ENCODE data around the gene ADAM11.
"Not testable (repeated sequence)": the region's sequence is repeated elsewhere in the genome, so short reads cannot be mapped to it uniquely, and the experiment has no call there.

Gene ADAM11

DNA sequence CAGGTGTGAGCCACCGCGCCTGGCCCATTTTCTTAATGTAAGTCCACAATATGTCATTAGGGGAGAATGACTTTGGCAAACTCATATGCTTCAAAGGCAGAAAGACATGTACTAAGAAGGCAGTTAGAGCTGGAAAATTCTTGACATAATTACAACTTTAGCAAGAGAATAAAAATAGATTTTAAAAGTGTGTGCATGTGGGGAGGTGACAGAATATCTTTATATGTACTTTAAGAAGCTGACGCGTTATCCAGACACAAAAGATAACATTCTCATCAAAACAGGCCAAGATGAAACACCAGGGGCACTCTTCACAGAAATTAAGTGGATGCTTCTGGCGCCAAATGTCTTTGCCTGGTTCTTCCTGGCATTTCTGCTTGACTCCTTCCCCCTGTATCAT lies 43.1 kb downstream of the ADAM11 start:
- no peaks in the 10 kb centered on the region for H3K27me3 ChIP-seq (ENCODE audit: insufficient read depth, insufficient read length)
- no peak for TF ChIP-seq SUZ12 (IDR thresholded peaks at IDR 0.05; ENCODE audit: extremely low read depth, insufficient read depth, insufficient read length)
- no peaks in the 10 kb centered on the region for H3K9me3 ChIP-seq (ENCODE audit: insufficient read depth, low read length)
- no peak overlapping the region for H3K9ac ChIP-seq (ENCODE audit: insufficient read length, low read depth)
- DNase-seq (ENCODE audit: low read depth, low spot score), result no peak
- H3K4me1 ChIP-seq (ENCODE audit: insufficient read depth, insufficient read length), result no peaks in the 10 kb centered on the region
- peaks cover 78% of the 10 kb centered on the region for H3K36me3 ChIP-seq (ENCODE audit: insufficient read depth, insufficient read length, low read length)
- no peak overlapping the region for H3K4me3 ChIP-seq (ENCODE audit: insufficient read length, low read depth)

DNA sequence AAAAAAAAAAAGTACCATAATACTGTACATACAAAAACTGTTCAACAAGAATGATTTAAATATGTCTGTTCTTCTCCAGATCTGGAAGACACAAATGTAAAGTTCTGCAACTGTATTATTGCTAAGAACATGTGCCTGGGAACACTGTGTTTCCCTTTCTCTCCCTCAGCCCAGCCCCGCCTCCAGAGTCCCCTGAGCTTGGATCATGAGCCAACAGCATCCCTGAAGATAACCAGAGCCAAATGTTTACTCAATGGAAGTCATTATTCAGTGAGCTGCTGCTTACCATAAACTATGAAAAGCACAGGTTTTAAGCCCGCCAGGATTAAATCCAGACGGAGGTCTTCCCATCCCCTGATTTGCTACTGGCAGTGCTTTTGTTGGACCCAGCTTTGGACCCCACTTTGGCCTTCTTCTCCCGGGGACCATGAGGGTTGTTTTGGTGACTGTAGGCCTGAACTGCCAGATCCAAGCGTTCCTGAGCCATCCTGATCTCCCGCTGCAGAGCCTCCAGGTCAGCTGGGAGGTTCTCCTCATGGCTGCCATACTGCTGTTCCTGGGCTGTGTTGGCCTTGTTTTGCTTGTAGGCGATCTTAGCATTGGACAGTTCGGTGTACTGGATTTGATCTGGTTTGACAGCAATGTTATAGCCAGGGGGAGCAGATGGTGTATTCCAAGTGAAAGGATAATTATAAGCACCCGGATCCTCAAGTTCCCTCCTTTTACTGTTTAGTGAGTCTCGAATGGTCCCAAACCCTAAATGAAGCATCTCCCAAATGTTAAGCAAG lies 45.7 kb downstream of the ADAM11 start:
- no peak overlapping the region for H3K9ac ChIP-seq (ENCODE audit: insufficient read length, low read depth)
- H3K27me3 ChIP-seq (ENCODE audit: insufficient read depth, insufficient read length), result no peaks in the 10 kb centered on the region
- no peak overlapping the region for H3K4me3 ChIP-seq (ENCODE audit: insufficient read length, low read depth)
- no peaks in the 10 kb centered on the region for H3K4me1 ChIP-seq (ENCODE audit: insufficient read depth, insufficient read length)
- TF ChIP-seq SUZ12 (IDR thresholded peaks at IDR 0.05; ENCODE audit: extremely low read depth, insufficient read depth, insufficient read length) (no peak), YY1 (IDR thresholded peaks at IDR 0.05; ENCODE audit: insufficient read depth, insufficient read length) (no peak), ZNF274 (IDR thresholded peaks at IDR 0.05; ENCODE audit: low read depth, low read length) (no peak)
- H3K9me3 ChIP-seq (ENCODE audit: insufficient read depth, low read length), result no peaks in the 10 kb centered on the region
- DNase-seq (ENCODE audit: low read depth, low spot score), result no peak
- peaks cover 80% of the 10 kb centered on the region for H3K36me3 ChIP-seq (ENCODE audit: insufficient read depth, insufficient read length, low read length)

GRCh38 chr17:44807093-44807816 lies 48.5 kb downstream of the ADAM11 start:
- H3K4me3 ChIP-seq (ENCODE audit: insufficient read length, low read depth), result no peak overlapping the region
- TF ChIP-seq ZNF274 (IDR thresholded peaks at IDR 0.05; ENCODE audit: low read depth, low read length) (no peak), YY1 (IDR thresholded peaks at IDR 0.05; ENCODE audit: insufficient read depth, insufficient read length) (no peak), SUZ12 (IDR thresholded peaks at IDR 0.05; ENCODE audit: extremely low read depth, insufficient read depth, insufficient read length) (no peak)
- H3K9me3 ChIP-seq (ENCODE audit: insufficient read depth, low read length), result no peaks in the 10 kb centered on the region
- DNase-seq (ENCODE audit: low read depth, low spot score), result no peak
- no peaks in the 10 kb centered on the region for H3K27me3 ChIP-seq (ENCODE audit: insufficient read depth, insufficient read length)
- peaks cover 63% of the 10 kb centered on the region for H3K36me3 ChIP-seq (ENCODE audit: insufficient read depth, insufficient read length, low read length)
- H3K9ac ChIP-seq (ENCODE audit: insufficient read length, low read depth), result no peak overlapping the region
- no peaks in the 10 kb centered on the region for H3K4me1 ChIP-seq (ENCODE audit: insufficient read depth, insufficient read length)

DNA sequence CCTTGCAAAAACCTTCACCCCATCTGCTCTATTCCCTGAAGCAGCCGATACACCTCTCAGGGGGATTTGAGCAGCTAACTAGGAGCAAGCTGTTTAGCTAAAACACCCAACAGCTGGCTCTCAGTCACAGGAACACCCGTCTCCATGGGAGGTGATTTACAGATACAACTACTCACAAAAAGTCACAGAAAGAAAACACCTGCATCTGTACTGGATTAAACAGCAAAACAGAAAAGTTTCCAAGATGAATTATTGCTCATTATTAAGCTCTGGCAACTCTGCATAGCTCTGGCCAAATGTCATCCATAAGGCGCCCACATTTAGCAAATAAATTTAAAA lies 49.0 kb downstream of the ADAM11 start:
- no peaks in the 10 kb centered on the region for H3K27me3 ChIP-seq (ENCODE audit: insufficient read depth, insufficient read length)
- no peaks in the 10 kb centered on the region for H3K4me1 ChIP-seq (ENCODE audit: insufficient read depth, insufficient read length)
- TF ChIP-seq YY1 (IDR thresholded peaks at IDR 0.05; ENCODE audit: insufficient read depth, insufficient read length), result no peak
- no peak for TF ChIP-seq ZNF274 (IDR thresholded peaks at IDR 0.05; ENCODE audit: low read depth, low read length)
- TF ChIP-seq SUZ12 (IDR thresholded peaks at IDR 0.05; ENCODE audit: extremely low read depth, insufficient read depth, insufficient read length), result no peak
- no peak overlapping the region for H3K9ac ChIP-seq (ENCODE audit: insufficient read length, low read depth)
- H3K4me3 ChIP-seq (ENCODE audit: insufficient read length, low read depth), result no peak overlapping the region
- H3K9me3 ChIP-seq (ENCODE audit: insufficient read depth, low read length), result no peaks in the 10 kb centered on the region
- H3K36me3 ChIP-seq (ENCODE audit: insufficient read depth, insufficient read length, low read length), result peaks cover 58% of the 10 kb centered on the region
- no peak for DNase-seq (ENCODE audit: low read depth, low spot score)

- no peak for DNase-seq (ENCODE audit: low read depth, low spot score)
- peaks cover 59% of the 10 kb centered on the region for H3K36me3 ChIP-seq (ENCODE audit: insufficient read depth, insufficient read length, low read length)
- H3K9me3 ChIP-seq (ENCODE audit: insufficient read depth, low read length), result no peaks in the 10 kb centered on the region
- no peaks in the 10 kb centered on the region for H3K27me3 ChIP-seq (ENCODE audit: insufficient read depth, insufficient read length)
- TF ChIP-seq YY1 (IDR thresholded peaks at IDR 0.05; ENCODE audit: insufficient read depth, insufficient read length), result no peak
- TF ChIP-seq ZNF274 (IDR thresholded peaks at IDR 0.05; ENCODE audit: low read depth, low read length), result no peak
- TF ChIP-seq SUZ12 (IDR thresholded peaks at IDR 0.05; ENCODE audit: extremely low read depth, insufficient read depth, insufficient read length), result no peak
- no peak overlapping the region for H3K9ac ChIP-seq (ENCODE audit: insufficient read length, low read depth)
- no peak overlapping the region for H3K4me3 ChIP-seq (ENCODE audit: insufficient read length, low read depth)
- no peaks in the 10 kb centered on the region for H3K4me1 ChIP-seq (ENCODE audit: insufficient read depth, insufficient read length)
Measured at GRCh38 chr17:44808156-44808555, 49.4 kb downstream of the ADAM11 start.

GRCh38 chr17:44808656-44809388 lies 50.0 kb downstream of the ADAM11 start:
- DNase-seq (ENCODE audit: low read depth, low spot score); H3K9ac ChIP-seq (ENCODE audit: insufficient read length, low read depth); H3K9me3 ChIP-seq (ENCODE audit: insufficient read depth, low read length); H3K27me3 ChIP-seq (ENCODE audit: insufficient read depth, insufficient read length); H3K4me3 ChIP-seq (ENCODE audit: insufficient read length, low read depth); H3K4me1 ChIP-seq (ENCODE audit: insufficient read depth, insufficient read length): not testable (repeated sequence)
- H3K36me3 ChIP-seq (ENCODE audit: insufficient read depth, insufficient read length, low read length), result peaks cover 53% of the 10 kb centered on the region

DNA sequence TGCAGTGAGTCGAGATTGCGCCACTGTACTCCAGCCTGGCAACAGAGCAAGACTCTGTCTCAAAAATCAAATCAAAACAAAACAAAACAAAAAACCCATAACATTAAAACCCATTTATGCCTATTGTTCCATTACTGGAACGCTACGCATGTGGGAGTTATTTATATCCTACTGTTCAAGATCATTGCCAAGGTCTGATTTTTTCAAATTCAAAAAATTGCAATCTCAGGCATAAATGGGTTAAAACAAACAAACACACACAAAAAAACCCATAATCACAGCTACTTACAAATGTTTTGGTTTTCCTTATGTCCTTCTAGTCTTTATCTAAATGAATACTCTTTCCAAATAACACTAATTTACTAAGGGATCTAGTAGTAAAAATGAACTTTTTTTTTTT lies 53.5 kb downstream of the ADAM11 start:
- TF ChIP-seq SUZ12 (IDR thresholded peaks at IDR 0.05; ENCODE audit: extremely low read depth, insufficient read depth, insufficient read length) (no peak), ZNF274 (IDR thresholded peaks at IDR 0.05; ENCODE audit: low read depth, low read length) (no peak), YY1 (IDR thresholded peaks at IDR 0.05; ENCODE audit: insufficient read depth, insufficient read length) (no peak)
- Histone ChIP-seq H3K9me3 (ENCODE audit: insufficient read depth, low read length) (no peaks in the 10 kb centered on the region), H3K9ac (ENCODE audit: insufficient read length, low read depth) (no peak overlapping the region), H3K36me3 (ENCODE audit: insufficient read depth, insufficient read length, low read length) (peaks cover 21% of the 10 kb centered on the region), H3K4me1 (ENCODE audit: insufficient read depth, insufficient read length) (peaks cover 3% of the 10 kb centered on the region), H3K4me3 (ENCODE audit: insufficient read length, low read depth) (no peak overlapping the region), H3K27me3 (ENCODE audit: insufficient read depth, insufficient read length) (no peaks in the 10 kb centered on the region)
- no peak for DNase-seq (ENCODE audit: low read depth, low spot score)

DNA sequence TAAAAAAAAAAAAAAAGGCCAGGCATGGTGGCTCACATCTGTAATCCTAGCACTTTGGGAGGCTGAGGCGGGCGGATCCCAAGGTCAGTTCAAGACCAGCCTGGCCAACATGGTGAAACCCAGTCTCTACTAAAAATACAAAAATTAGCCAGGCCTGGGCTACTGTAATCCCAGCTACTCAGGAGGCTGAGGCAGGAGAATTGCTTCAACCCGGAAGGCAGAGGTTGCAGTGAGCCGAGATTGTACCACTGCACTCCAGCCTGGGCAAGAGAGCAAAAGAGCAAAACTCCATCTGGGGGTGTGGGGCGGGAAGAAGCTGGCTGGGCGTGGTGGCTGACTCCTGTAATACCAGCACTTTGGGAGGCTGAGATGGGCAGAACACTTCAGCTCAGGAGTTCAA lies 59.7 kb downstream of the ADAM11 start:
- H3K4me1 ChIP-seq (ENCODE audit: insufficient read depth, insufficient read length), result not testable (repeated sequence)

More for the DNA sequence above, 59.7 kb downstream of the ADAM11 start:
- not testable (repeated sequence) for DNase-seq (ENCODE audit: low read depth, low spot score); H3K36me3 ChIP-seq (ENCODE audit: insufficient read depth, insufficient read length, low read length); H3K9ac ChIP-seq (ENCODE audit: insufficient read length, low read depth); H3K4me3 ChIP-seq (ENCODE audit: insufficient read length, low read depth); H3K27me3 ChIP-seq (ENCODE audit: insufficient read depth, insufficient read length); H3K9me3 ChIP-seq (ENCODE audit: insufficient read depth, low read length)
